Fibroblast of skin of abdomen (primary cell): ENCODE data around the gene EPB41.
"Not testable (repeated sequence)": the region's sequence is repeated elsewhere in the genome, so short reads cannot be mapped to it uniquely, and the experiment has no call there.

Experiments
- DNase-seq: peaks from one replicate; pipeline ENCODE4 v3.0.0-alpha.2; 2013

The EPB41 gene

DNA sequence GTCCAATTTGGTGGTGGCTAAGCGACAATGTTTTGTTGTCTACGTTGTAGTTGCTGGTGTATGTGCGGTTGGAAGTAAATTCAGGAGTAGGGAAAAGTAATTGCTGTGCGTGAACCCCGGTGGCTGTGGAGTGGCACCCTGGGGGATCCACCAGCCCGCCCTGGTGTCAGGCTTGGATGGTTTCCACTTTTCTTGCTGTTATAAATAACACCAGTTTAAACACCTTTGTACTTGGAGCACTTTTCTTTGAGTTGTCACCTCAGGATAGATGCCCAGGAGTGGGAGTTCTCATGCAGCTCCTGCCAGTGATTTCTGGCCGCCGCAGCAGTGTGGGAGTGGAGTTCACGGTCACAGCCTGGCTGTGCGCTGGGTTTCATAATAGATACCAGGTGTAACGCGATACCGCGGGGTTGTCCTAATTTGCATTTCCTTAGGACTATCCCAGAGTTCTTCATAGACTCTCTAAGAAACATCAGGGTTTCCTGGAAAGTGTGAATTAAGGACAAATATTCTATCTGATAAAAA lies 222.1 kb downstream of the EPB41 start:
- DNase-seq, result peak; percentile 54

DNA sequence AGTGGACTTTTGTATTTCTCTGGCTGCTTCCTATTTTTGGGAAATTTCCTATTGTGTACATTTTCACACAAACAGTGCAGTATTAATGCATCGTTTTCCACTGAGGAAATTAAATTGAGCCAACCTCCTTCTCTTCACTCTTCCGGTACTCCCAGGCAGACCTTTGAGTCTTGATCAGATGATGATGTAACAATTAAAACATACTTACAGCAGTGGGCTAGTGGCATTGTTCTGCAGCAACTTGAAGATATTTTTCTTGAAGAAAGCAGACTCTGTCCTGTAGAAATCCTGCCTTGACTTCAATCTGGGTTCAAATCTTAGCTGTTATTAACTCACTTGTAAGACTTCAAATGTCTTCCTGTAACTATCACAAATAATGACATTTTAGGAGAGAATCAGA lies 228.3 kb downstream of the EPB41 start:
- no peak for DNase-seq

DNA sequence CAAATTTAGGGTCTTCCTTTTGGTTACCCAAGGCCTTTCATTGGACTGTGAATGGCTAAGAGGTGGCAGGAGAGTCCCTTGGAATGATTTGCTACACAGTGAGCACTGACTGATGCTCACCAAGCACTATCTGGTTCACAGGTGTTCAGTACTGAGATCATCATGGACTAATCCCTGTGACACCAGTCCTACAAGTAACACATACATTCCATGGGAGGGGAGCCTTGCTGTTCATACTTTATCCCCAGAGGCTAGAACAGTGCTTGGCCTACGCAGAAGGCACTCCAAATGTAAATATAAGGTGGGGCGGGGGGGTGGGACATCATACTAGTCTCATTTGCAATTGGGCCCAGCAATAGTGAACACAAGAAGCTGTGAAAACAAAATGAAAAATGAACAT lies 229.8 kb downstream of the EPB41 start:
- no peak for DNase-seq

- peak; percentile 91 for DNase-seq
Observed at GRCh38 chr1:29145739-29146437, 231.5 kb downstream of the EPB41 start.

DNA sequence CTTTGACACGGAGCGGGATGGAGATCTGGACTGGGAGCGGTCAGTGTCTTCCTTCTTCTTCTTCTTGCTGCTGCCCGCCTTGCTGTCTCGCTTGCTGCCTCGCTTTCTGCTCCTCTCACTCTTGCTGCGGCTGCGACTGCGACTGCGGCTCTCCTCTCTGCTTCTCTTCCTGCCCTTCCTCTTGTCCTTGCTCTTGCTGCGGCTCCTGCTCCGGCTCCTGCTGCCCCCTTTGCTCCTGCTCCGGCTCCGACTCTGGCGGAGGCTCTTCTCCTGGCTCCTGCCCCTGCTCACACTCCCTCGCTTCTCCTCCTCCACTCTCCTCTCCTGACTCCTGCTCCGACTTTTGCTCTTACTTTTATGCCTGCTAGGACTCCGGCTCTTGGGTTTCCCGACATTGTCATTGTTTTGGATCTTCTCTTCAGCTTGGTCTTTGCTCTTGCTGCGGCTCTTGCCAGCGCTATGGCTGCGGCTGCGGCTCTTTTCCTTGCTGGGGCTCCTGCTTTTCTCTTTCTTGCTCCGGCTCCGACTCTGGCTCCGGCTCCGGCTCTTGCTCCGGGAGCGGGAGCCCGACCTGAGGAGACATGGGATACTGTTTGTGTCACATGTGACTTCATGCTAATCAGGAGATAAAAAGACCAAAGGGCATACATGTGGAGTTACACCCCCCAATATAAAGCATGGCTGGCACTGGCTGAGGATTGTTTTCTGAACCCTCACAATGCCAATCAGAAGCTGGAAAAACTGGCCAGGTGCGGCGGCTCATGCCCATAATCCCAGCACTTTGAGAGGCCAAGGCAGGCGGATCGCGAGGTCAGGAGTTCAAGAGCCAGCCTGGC lies 234.5 kb downstream of the EPB41 start:
- DNase-seq, result no peak

DNA sequence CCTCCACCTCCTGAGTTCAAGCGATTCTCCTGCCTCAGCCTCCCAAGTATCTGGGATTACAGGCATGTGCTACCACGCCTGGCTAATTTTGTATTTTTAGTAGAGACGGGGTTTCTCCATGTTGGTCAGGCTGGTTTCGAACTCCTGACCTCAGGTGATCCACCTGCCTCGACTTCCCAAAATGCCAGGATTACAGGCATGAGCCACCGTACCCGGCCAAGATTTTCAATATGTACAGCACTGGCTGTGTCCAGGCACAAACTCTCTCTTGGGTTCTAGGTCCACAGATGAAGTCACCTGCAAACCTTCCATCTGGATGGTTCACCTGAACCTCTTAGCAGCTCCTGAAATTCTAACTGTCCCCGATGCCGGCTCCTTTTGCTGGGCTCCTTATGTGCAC lies 236.0 kb downstream of the EPB41 start:
- DNase-seq, result not testable (repeated sequence)

GRCh38 chr1:29152046-29152805 lies 237.9 kb downstream of the EPB41 start:
- no peak for DNase-seq

DNA sequence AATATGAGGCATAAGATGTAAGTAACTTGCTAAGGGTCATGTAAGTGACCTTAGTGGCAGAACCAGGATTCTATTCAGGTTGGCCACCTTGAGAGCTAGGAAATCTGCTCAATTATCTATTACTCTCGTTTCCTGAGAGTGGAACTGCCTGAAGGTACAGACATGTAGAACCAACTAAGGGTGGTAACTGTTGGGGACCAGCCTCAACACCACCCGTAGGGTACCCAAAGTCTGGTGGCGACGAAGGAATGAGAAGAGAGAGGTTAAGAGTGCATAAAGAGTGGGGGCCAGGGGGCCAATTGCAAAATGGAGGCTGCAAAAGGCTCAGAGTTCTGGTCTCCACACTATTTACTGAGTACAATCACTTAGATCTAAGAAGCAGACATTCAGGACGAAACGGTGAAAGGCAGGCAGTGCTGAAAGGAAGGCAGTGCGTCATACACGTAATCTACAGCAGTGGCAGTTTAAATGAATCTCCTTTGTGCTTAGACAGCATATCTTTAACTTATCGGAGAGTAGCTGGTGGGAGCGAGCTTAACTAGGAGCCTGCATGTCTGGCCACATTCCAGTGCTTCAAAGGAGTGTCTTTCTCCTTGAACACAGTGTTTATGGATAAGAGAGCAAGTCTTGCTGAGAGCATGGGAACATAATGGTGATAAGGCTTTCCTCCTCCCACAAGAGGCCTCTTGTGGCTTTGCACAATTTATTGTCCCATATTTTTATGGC lies 242.3 kb downstream of the EPB41 start:
- DNase-seq, result no peak

GRCh38 chr1:29157269-29157601 lies 242.9 kb downstream of the EPB41 start:
- DNase-seq, result no peak

DNA sequence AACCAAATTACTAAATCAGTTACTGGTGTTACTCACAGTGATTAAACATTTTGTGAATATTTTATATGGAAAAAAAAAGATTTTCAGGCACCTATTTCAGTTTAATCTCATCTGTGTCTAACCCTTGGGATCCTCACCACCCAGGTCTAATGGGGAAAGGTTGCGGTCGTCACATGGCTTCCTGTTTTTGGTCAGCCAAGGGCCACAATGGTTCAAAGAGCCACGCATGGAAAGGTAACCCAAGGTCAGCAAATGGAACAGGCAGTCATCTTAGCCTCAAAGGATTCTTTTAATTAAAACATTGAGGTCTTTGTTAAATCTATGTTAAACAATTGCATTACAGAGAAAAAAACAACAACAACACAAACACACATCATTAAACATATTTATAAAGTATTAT lies 245.4 kb downstream of the EPB41 start:
- DNase-seq, result no peak

DNA sequence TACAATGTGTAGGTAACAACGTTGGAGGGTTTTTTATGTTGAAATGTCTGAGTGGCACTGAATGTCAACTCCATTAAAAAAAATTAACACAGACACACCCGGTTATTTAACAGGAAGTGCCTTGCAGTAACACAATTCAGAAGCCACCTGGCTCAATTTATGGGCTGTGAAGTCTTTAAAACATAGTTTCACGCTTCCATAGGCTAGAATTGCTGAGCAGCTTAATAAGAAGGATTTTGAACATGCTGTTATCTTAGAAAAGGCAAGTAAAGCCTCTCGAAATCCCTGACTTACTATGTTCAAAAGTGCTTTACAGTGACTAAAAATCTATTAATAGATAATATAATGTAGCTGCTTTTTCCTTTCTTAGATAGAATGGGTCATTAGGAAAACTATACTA lies 247.7 kb downstream of the EPB41 start:
- DNase-seq, result no peak

DNA sequence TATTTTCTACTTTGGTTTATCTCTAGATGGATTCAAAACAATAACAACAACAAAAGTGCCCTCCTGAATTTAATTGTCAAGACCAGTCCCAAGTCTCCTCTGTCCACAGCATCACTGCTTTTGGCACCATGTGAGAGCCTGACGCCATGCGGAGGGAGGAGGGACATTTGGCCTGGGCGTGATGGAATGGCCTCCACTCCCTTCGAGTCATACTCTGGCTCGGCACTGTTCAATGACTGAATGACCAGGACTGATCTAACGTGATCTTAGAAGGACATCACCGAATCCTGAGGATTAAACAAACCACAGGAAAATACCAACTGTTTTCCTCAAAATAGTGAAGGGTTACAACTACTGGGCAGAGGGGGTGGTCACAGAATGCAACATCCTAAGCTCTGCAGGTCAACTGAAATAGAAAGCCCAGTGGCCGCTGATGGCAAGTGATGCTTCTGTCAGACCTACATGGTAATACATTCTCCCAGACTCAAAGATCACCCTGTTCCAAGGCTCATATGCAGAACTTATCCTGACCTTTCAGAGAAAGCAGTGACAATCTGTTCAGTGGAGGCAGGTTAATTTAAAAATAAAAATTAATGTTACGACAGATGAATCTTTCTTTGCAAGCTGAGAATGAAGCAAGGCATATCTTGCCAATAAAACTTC lies 248.2 kb downstream of the EPB41 start:
- no peak for DNase-seq

DNA sequence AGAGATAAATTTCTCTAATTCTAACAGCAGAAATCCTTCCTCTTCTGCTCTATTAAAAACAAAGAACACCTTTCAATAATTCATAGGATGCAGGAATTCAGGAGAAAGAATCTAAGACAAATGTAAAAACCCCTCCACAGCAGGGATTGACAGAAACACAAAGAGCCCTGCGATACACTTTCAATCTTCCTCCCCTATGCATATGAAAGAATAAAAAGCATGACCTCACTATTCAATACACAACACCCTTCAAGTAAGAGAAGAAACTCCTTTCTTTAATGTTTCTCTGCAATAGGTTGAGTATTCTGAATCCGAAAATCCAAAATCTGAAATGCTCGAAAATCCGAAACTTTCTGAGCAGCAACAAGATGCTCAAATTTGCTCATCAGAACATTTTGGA lies 250.2 kb downstream of the EPB41 start:
- DNase-seq, result no peak

GRCh38 chr1:29166291-29166878 lies 252.0 kb downstream of the EPB41 start:
- DNase-seq, result no peak

DNA sequence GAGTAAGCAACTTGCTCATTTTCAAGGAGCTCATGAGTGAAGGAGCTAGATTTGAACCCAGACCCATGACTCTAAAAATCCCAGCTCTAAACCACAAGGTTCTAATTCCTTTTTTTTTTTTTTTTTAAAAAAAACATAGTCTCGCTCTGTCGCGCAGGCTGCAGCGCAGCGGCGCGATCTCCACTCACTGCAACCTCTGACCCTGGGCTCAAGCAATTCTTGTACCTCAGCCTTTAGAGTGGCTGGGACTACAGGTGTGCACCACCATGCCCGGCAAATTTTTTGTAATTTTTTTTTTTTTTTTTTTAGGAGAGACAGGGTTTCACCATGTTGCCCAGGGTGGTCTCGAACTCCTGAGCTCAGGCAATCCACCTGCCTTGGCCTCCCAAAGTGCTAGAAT lies 253.5 kb downstream of the EPB41 start:
- DNase-seq, result no peak
